PFSK-1 (cell line): ENCODE results near the gene KRTAP19-8.

Source experiments
- POLR2AphosphoS5 ChIP-seq: IDR thresholded peaks from 2 replicates; pipeline ENCODE4 v1.6.1; 2012; ENCODE audit warnings: low read depth, mild to moderate bottlenecking, control low read depth, low read length, moderate library complexity
- REST ChIP-seq, 2 experiments: IDR thresholded peaks; 2 replicates each; pipeline versions ENCODE4 v1.6.1 to v1.8.0; 2011 to 2012; ENCODE audit warnings: low read depth in 2 of 2, low read length in 2 of 2, control low read depth in 1 of 2, inconsistent platforms in 1 of 2, mild to moderate bottlenecking in 1 of 2, moderate library complexity in 1 of 2; ENCODE audit not compliant: insufficient read depth in 1 of 2
- TAF1 ChIP-seq: IDR thresholded peaks from 2 replicates; pipeline ENCODE4 v1.6.1; 2012; ENCODE audit warnings: low read length, control low read depth, borderline replicate concordance; ENCODE audit not compliant: insufficient read depth

- TF ChIP-seq TAF1 (no peak), POLR2AphosphoS5 (no peak), REST (IDR thresholded peaks at IDR 0.05; ENCODE audit: insufficient read depth in 1 of 2, low read depth in 2 of 2, low read length in 2 of 2) (no peak)
Measured at GRCh38 chr21:31042080-31042464, 3.8 kb upstream of the KRTAP19-8 start.
